Spleen (tissue), 11 donors: ENCODE data around the gene ARIH2. TPM values are rescaled to one million over a fixed set of nuclear protein-coding genes. Genes with fewer than 3 reads are reported as not detected.

Experiments used
- DNase-seq: peaks from one replicate; pipeline ENCODE4 v3.0.0-alpha.2; 2020
- H3K27ac ChIP-seq, 8 donors: fragments of 200-600 bp; sonication (generic) in 7 of 8; 1 replicate in 4 of 8; 2 replicates in 4 of 8; pipeline versions ENCODE4 v1.5.0 to v1.8.0; 2016 to 2021; ENCODE audit warnings: inconsistent platforms in 4 of 8, mild to moderate bottlenecking in 4 of 8, moderate library complexity in 1 of 8
- H3K27me3 ChIP-seq, 7 donors: fragments of 200-600 bp; sonication (generic) in 6 of 7; replicated peaks in 1 of 7; 1 replicate in 4 of 7; 2 replicates in 3 of 7; pipeline versions ENCODE4 v1.5.0 to v1.8.0; 2016 to 2021; ENCODE audit warnings: inconsistent platforms in 3 of 7, mild to moderate bottlenecking in 1 of 7
- H3K36me3 ChIP-seq, 6 donors: fragments of 200-600 bp; sonication (generic) in 5 of 6; 1 replicate in 4 of 6; 2 replicates in 2 of 6; pipeline versions ENCODE4 v1.5.0 to v1.8.0; 2016 to 2021; ENCODE audit warnings: inconsistent platforms in 2 of 6
- H3K4me1 ChIP-seq, 6 donors: fragments of 200-600 bp; sonication (generic) in 5 of 6; 1 replicate in 3 of 6; 2 replicates in 3 of 6; pipeline versions ENCODE4 v1.5.0 to v1.8.0; 2016 to 2021; ENCODE audit warnings: inconsistent platforms in 3 of 6
- H3K4me3 ChIP-seq, 8 donors: fragments of 200-600 bp; sonication (generic) in 7 of 8; 1 replicate in 4 of 8; 2 replicates in 4 of 8; pipeline versions ENCODE4 v1.5.0 to v1.8.0; 2016 to 2021; ENCODE audit warnings: inconsistent platforms in 4 of 8, mild to moderate bottlenecking in 4 of 8, moderate library complexity in 2 of 8
- H3K9me3 ChIP-seq, 8 donors: fragments of 200-600 bp; sonication (generic) in 7 of 8; 1 replicate in 4 of 8; 2 replicates in 4 of 8; pipeline versions ENCODE4 v1.5.0 to v1.8.0; 2016 to 2021; ENCODE audit warnings: inconsistent platforms in 4 of 8
- POLR2A ChIP-seq, 3 donors: fragments of 450-650 bp; IDR thresholded peaks; one replicate each; pipeline ENCODE4 v1.5.1; 2017; ENCODE audit warnings: antibody characterized with exemption in 3 of 3, mild to moderate bottlenecking in 1 of 3
- POLR2AphosphoS5 ChIP-seq, 3 donors: sonication (generic); formaldehyde crosslinking; IDR thresholded peaks; one replicate each; pipeline ENCODE4 v1.5.1; 2017; ENCODE audit warnings: antibody characterized with exemption in 3 of 3
- WGBS, 5 donors: extraction: QIAGEN DNeasy Blood & Tissue Kit in 3 of 5; methylation state at CpG; one replicate each; pipeline versions ENCODE4 v1.1.5 to v1.1.7; 2013 to 2018; 5-methylcytosine and 5-hydroxymethylcytosine counted together
- intact Hi-C: fragments of 100-400 bp; cut with DNase I; formaldehyde crosslinking; loops from one replicate; pipeline ENCODE4 v1.15.0; 2023; ENCODE audit warnings: low total_unique reads
- polyA plus RNA-seq, 3 donors: library from polyadenylated mRNA; stranded (reverse); fragments of 200-250 nt; gene quantifications; one replicate each; pipeline ENCODE4 v1.2.1, GENCODE V29; 2013
- total RNA-seq, 7 donors: library from RNA; depleted of rRNA in 3 of 7; stranded (reverse); fragments of >200 nt in 3 of 7; fragmentation: NEBNext Ultra II Directional in 4 of 7; extraction: Animal tissue kit (Norgen Biotek cat#: 25700) in 4 of 7; gene quantifications; one replicate each; pipeline versions ENCODE4 v1.1.0 to v1.2.1, GENCODE V29; 2016 to 2021
- TF ChIP-seq, protein P1 (sequence below), 11 experiments: fragments of 200-600 bp in 7 of 11; fragments of 450-650 bp in 4 of 11; sonication (generic) in 4 of 11; IDR thresholded peaks in 8 of 11; conservative IDR thresholded peaks in 3 of 11; 1 replicate in 7 of 11; 2 replicates in 4 of 11; pipeline versions ENCODE4 v1.4.0 to v1.8.0; 2016 to 2021; ENCODE audit warnings: antibody characterized with exemption in 11 of 11, inconsistent platforms in 4 of 11, mild to moderate bottlenecking in 1 of 11
- donor health status: healthy with polysubstance abuse.
- donor health status: DM: no; HTN: no; CAD: no; lungs with moderate emphysema.
- donor health status: DM: no; HTN: no; CAD: no.
- donor health status: Bipolar disorder and iron deficiency.
- donor health status: healthy.
- donor health status: DM: no; HTN: no; CAD: no.
- donor health status: DM: yes; HTN: yes; CAD: no.

The ARIH2 gene
- total and polyA plus RNA-seq, 10 donors: 25.2 to 112 (median 94.5) TPM

GRCh38 chr3:48980295-48980694, 61.7 kb downstream of the ARIH2 start:
- no peaks in the 10 kb centered on the region for H3K27me3 ChIP-seq
- H3K9me3 ChIP-seq: no peaks in the 10 kb centered on the region
- DNase-seq: no peak
- intact Hi-C loops: no loop called here
- H3K4me3 ChIP-seq: no peak overlapping the region
- peaks cover 5 to 98% (median 92%) of the 10 kb centered on the region in 6 donors for H3K36me3 ChIP-seq
- TF ChIP-seq POLR2AphosphoS5 (IDR thresholded peaks at IDR 0.05): no peak
- TF ChIP-seq POLR2A (IDR thresholded peaks at IDR 0.05): no peak
- TF ChIP-seq, protein P1, sequence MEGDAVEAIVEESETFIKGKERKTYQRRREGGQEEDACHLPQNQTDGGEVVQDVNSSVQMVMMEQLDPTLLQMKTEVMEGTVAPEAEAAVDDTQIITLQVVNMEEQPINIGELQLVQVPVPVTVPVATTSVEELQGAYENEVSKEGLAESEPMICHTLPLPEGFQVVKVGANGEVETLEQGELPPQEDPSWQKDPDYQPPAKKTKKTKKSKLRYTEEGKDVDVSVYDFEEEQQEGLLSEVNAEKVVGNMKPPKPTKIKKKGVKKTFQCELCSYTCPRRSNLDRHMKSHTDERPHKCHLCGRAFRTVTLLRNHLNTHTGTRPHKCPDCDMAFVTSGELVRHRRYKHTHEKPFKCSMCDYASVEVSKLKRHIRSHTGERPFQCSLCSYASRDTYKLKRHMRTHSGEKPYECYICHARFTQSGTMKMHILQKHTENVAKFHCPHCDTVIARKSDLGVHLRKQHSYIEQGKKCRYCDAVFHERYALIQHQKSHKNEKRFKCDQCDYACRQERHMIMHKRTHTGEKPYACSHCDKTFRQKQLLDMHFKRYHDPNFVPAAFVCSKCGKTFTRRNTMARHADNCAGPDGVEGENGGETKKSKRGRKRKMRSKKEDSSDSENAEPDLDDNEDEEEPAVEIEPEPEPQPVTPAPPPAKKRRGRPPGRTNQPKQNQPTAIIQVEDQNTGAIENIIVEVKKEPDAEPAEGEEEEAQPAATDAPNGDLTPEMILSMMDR (IDR thresholded peaks at IDR 0.05 in 8 of 11, conservative IDR thresholded peaks at IDR 0.05 in 3 of 11): no peak
- WGBS, 5 donors: 91 to 97% (median 95%) methylated on average over 4 of the region's 4 CpGs
- no peak overlapping the region for H3K27ac ChIP-seq
- no peaks in the 10 kb centered on the region for H3K4me1 ChIP-seq

- TF ChIP-seq, protein P1 (IDR thresholded peaks at IDR 0.05 in 8 of 11, conservative IDR thresholded peaks at IDR 0.05 in 3 of 11): no peak
- TF ChIP-seq POLR2AphosphoS5 (IDR thresholded peaks at IDR 0.05) (no peak), POLR2A (IDR thresholded peaks at IDR 0.05) (no peak)
- Histone ChIP-seq H3K9me3 (no peaks in the 10 kb centered on the region), H3K4me1 (no peaks in the 10 kb centered on the region), H3K27ac (no peak overlapping the region), H3K27me3 (no peaks in the 10 kb centered on the region), H3K4me3 (no peak overlapping the region), H3K36me3 (peaks cover 5 to 97% (median 79%) of the 10 kb centered on the region in 6 donors)
- no peak for DNase-seq
- intact Hi-C loops: no loop called here
These were observed 63.4 kb downstream of the ARIH2 start for GRCh38 chr3:48982016-48982415.

GRCh38 chr3:48982686-48983085, 64.0 kb downstream of the ARIH2 start:
- H3K27me3 ChIP-seq: no peaks in the 10 kb centered on the region
- peaks cover 5 to 90% (median 72%) of the 10 kb centered on the region in 6 donors for H3K36me3 ChIP-seq
- TF ChIP-seq POLR2AphosphoS5 (IDR thresholded peaks at IDR 0.05) (no peak), POLR2A (IDR thresholded peaks at IDR 0.05) (no peak)
- TF ChIP-seq, protein P1 (IDR thresholded peaks at IDR 0.05 in 8 of 11, conservative IDR thresholded peaks at IDR 0.05 in 3 of 11): no peak
- WGBS, 5 donors: 81 to 95% (median 88%) methylated on average over 4 to 5 of the region's 5 CpGs
- no peak overlapping the region for H3K27ac ChIP-seq
- H3K4me3 ChIP-seq: no peak overlapping the region
- intact Hi-C loops: no loop called here
- DNase-seq: no peak
- peaks cover 0 to 1% (median 1%) of the 10 kb centered on the region in 6 donors for H3K4me1 ChIP-seq
- H3K9me3 ChIP-seq: no peaks in the 10 kb centered on the region

DNA sequence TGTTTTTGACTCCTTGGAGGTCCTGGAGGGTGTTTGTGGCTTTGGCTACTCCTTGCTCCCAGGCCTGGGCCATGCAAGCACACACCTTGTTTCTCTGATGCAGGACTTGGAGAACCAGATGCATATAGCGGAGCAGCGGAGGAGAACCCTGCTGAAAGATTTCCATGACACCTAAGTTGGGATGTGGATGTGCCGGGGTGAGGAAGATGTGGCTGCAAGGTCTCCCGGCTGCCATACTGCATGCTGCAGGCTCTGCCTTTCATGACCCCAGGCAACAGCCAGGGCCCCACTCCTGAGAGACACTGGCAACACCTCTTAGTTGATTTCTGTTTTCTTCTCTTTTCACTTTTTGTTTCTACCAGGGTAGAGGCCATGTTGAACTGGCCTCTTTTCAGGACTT, 64.5 kb downstream of the ARIH2 start:
- Histone ChIP-seq H3K36me3 (peaks cover 5 to 86% (median 69%) of the 10 kb centered on the region in 6 donors), H3K9me3 (no peaks in the 10 kb centered on the region), H3K27me3 (no peaks in the 10 kb centered on the region), H3K4me1 (peaks cover 0 to 6% (median 5%) of the 10 kb centered on the region in 6 donors), H3K27ac (no peak overlapping the region), H3K4me3 (no peak overlapping the region)
- no peak for DNase-seq
- WGBS, 5 donors: 82 to 98% (median 97%) methylated on average over 4 of the region's 4 CpGs
- TF ChIP-seq POLR2A (IDR thresholded peaks at IDR 0.05) (no peak), POLR2AphosphoS5 (IDR thresholded peaks at IDR 0.05) (no peak)
- TF ChIP-seq, protein P1 (IDR thresholded peaks at IDR 0.05 in 8 of 11, conservative IDR thresholded peaks at IDR 0.05 in 3 of 11): no peak
- intact Hi-C loops: no loop called here
